Activated CD4-positive, alpha-beta T cell treated with anti-CD3 and anti-CD28 coated beads, Interleukin-2, amount 50 U/mL, for 24 hours (primary cell): Measurements from ENCODE around the gene PCSK5.
"Not testable (repeated sequence)": the region's sequence is repeated elsewhere in the genome, so short reads cannot be mapped to it uniquely, and the experiment has no call there.

Source experiments
- DNase-seq, 2 donors: peaks; one replicate each; pipeline ENCODE4 v3.0.0-alpha.2; 2020; ENCODE audit warnings: low read depth in 1 of 2, low spot score in 1 of 2

Gene PCSK5

DNA sequence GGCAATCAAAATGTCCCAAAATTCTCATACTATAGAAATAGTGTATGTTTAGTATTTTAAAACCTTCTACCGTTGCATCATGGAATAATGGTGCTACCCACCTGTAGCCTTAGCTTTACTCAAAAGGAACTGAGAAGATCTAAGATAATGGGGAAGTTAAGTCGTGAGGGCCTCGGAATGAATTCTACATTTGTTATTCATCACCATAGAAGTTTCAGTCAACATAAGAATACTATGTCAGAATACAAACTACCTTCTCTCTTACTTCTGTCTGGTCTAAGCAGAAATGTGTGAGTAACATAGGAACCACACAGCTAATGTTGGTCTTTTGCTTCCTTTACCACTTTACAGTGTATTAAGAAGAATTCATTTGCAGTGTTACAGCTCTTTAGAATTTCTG lies 460.5 kb downstream of the PCSK5 start:
- no peak for DNase-seq

DNA sequence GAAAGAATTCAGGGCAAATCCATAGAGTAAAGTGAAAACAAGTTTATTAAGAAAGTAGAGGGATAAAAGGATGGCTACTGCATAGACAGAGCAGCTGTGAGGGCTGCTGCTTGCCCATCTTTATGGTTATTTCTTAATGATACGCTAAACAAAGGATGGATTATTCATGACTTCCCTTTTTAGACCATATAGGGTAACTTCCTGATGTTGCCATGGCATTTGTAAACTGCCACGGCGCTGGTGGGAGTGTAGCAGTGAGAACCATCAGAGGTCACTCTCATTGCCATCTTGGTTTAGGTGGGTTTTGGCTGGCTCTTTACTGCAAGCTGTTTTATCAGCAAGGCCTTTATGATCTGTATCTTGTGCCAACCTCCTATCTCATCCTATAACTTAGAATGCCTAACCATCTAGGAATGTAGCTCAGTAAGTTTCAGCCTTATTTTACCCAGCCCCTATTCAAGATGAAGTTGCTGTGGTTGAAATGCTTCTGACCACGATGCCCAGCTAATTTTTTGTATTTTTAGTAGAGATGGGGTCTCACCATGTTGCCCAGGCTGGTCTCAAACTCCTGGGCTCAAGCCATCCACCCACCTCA lies 461.6 kb downstream of the PCSK5 start:
- DNase-seq: no peak

DNA sequence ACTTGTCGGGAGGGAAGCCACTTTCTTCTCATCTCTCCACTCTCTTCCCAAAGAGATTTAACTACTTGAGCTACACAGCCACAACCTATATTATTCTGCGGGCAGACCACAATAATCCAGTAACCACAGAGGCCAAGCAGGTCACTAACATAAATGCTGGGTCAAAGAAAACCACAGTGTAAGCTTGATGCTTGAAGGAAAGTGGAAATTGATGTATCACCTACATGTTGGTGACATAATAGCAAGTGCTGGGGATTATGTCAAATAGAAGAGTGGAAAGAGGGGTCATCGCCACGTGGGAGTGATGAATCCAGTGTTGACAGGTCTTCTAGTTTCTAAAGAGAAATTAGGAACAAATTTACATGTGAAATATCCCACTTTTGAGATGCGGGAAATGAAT lies 462.8 kb downstream of the PCSK5 start:
- DNase-seq: no peak

DNA sequence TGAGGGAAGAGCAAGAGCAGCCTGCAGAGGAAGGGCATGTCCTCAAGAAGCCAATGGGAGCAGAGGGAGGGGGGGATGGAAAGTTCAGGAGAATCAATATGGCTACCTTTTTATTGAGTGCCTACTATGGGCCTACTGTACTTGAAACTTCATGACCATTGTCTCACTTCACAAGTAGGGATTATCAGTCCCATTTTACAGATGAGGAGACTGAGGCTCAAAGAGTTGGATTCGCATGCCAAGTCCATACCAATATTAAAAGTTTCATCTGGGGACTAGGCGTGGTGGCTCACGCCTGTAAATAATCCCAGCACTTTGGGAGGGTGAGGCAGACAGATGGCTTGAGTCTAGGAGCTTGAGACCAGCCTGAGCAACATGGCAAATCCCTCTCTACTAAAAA lies 463.7 kb downstream of the PCSK5 start:
- no peak for DNase-seq

DNA sequence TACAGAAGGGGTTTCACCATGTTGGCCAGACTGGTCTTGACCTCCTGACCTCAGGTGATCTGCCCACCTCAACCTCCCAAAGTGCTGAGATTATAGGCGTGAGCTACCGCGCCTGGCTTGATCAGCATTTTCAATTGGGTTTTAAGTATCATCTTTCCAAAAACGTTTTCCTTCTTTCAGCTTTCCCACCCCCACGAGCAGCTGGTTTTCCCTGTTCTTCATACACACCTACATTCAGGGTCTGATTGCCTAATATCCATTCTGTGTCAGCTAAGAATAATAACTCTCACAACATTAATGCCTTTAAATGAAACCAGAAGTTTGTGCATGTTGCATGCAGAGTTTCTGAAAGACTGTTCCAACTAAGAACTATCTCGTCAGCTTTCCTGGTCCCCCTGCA lies 465.4 kb downstream of the PCSK5 start:
- DNase-seq: no peak

DNA sequence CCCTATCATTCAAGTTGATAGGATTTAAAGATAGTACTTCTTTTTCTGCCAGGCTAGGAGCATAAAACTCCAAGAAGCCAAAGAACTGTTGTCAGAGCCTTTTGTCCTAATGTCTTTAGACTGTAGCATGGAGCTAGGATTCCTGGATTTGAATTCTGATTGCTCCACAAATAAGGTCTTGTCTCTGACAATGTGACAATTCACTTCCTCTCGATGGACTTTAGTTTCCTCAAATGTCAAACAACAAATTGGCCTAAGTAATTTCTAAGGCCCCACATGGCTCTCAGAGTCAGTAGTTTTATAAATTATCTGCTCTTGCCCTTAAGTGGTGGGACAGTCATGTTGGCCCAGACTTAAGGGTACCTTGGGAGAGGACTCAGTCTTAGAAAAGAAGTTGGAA lies 467.1 kb downstream of the PCSK5 start:
- DNase-seq: no peak

DNA sequence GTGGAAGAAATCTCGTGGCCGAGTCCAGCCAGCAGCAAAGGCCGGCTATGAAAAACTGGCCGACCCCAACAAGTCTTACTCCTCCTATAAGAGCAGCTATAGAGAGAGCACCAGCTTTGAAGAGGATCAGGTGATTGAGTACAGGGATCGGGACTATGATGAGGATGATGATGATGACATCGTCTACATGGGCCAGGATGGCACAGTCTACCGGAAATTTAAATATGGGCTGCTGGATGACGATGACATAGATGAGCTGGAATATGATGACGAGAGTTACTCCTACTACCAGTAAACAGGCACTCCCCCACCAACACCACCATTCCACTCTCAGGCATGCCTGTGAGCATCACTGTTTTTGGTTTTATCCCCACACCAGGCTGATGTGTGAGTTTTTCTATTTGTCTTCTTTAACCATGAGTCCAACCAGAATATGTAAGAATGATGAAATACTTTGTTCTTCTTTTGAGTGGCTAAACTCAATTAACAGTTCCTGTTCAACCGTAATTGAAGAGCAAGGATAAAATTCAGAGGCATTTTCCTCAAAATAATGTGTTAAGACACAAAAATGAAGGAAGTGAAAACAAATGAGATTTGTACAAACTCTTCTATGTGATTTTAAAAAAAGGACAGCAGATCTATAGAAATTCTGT lies 468.3 kb downstream of the PCSK5 start:
- DNase-seq: no peak

DNA sequence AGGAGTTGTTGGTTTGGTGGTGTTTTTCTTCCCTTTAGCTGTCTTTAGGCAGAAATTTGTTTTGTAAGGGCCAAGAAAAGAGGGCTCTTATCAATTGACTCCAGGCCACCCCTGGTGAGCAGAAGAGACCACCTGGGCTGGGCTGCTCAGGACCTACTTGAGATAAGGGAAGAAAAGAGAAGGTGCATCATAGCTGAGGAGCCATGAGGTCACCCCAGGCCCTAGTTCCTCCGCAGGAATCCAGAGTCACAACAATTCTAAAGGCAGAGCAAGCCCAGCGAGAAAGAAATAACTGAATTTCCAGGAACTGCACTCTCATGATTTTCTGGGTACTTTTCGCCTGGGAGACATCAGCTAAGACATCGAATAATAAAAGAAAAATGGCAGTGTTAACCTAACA lies 468.9 kb downstream of the PCSK5 start:
- no peak for DNase-seq

DNA sequence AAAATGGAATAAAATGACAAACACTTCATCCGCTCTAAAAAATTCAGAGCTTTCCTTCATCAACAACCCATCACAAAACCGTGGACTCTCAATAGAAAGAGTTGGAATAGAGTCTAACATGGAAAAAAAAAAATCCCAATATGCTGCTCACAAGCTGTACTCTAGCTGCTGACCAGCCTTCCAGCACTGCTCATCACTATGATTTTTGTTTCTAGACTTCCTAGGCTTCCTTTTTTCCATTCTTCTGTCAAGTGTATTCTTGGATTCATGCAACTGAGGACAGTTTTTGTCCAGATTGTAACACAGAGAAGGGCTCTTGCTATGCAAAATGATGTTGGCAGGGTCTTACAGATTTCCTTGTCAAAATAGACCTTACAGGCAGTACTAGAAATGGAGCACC lies 469.3 kb downstream of the PCSK5 start:
- no peak for DNase-seq

DNA sequence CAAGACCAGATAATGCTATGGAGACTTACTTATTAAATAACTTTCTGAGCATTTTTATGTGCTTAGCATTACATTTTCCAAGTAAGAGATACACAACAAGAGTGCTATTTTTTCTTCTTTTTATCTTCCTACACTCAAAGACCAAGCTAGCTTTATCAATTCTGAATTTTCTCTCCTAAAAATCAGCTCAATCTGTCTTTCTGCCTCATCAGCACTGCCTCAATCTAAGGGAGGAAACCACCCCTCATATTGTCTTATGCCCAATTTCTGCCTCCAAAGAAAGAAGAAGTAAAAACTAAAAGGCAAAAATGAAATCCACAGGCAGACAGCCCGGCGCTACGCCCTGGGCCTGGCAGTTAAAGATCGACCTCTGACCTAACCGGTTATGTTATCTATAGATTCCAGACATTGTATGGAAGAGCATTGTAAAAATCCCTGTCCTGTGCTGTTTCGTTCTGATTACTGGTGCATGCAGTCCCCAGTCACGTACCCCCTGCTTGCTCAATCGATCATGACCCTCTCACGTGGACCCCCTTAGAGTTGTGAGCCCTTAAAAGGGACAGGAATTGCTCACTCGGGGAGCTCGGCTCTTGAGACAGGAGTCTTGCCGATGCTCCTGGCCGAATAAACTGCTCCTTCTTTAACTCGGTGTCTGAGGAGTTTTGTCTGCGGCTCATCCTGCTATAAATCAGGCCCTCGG lies 472.0 kb downstream of the PCSK5 start:
- DNase-seq: not testable (repeated sequence)

DNA sequence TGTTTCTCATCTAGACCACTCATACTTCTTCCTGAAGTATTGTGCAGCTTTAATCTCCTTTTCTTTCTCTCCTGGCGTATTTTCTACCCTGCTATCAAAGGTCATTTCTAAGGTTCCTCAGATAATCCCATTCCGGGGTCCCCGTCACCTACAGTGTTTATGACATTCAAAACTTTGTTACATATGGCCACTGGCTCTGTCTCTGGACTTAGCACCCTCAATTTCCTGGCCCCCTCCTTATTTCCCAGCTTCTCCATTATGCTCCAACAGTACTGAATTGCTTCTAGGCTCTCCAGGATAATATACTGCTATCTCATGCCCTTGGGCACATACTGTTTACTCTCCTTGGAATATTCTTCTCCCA lies 472.5 kb downstream of the PCSK5 start:
- no peak for DNase-seq

DNA sequence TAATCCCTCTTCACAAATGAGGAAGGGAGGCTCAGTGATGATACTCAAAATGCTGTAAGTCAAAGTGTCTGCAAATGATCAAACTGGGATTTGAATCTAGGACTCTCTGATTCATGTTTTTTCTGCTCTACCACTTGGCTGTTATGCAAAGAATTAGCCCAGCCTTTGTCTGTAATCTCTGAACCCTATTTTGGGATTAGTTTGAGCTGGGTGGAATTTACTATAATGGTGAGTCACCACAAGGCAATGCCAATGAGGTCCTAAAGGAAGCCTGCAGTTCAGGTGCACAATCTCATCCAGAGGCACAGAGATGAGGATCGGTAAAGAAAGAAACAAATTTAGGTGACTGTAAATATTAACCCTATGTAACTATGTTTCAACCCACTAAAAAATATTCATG lies 474.6 kb downstream of the PCSK5 start:
- no peak for DNase-seq

DNA sequence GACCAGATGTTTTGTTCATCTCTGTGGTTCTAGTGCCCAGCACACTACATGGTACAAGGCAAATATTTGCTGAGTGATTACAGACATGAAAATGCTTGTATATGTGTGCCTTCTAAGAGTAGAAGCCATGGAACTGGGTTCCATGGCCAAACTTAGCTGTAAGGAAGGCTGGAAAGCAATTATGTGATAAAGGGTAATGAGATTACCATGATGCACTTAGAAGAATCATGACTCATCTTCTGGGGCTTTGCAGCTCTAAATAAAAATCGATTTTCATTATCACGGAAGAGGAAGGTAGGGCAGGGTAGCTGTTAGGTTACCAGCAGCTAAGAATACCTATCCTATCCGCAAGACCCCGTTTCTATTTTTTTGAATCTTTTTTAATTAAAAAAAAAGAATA lies 475.8 kb downstream of the PCSK5 start:
- DNase-seq: no peak

DNA sequence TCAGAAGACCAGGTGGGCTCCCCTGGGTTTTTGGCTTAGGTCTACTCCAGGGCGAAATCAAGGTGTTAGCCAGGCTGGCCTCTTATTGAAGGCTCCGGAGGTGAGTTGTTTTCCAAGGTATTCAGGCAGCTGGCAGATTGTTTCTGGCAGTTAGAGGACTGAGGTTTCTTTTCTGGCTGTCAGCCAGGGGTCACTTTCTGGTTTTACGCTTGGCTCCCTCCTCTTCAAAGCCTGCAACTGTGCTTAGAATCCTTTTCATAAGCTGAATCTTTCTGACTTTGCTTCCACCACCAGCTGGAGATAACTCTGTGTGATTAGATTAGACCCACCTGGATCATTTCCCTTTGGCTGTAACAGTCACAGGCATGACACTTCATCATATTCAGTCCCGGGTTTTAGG lies 479.1 kb downstream of the PCSK5 start:
- no peak for DNase-seq

DNA sequence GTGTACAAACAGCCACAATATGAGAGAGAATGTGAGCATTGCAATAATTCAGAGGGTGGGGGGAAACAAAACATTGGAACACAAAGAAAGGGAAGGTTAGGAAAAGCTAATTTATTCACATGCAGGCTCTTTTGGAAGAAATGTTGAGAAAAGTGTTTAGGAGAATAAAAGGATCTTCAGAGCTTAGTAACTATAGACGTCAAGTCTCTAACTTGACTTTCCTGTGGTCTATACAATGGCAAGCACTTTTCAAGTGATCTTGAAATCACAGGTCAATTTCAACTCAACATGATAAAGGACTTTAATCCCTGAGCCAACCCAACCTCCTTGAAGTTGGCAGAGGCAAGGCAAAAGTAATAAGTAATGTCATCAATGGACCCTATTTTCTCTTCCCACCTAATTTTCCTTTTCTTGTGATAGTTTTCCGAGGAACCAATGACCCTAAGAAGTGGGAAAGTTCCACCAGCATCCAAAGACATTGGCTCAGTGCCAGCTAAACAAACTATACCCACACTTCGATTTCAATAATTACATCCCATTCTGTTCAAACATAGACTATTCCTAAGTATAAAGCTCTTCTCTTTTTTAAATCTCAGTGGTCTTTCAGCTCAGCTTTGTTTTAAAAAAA lies 480.0 kb downstream of the PCSK5 start:
- no peak for DNase-seq

DNA sequence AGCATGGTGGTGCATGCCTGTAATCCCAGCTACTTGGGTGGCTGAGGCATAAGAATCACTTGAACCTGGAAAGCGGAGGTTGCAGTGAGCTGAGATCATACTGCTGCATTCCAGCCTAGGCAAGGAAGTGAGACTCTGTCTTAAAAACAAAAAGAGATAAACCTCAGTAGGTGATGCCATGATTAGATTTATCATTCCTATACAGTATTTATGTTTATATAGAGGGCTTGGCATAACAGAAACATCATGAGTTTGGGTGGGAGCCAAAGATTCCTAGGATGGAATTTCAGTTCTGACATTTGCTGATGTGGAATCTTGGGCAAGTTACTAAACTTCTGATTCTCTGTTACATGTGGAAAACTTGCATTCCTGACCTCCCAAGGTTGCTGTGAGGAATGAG lies 481.4 kb downstream of the PCSK5 start:
- no peak for DNase-seq

DNA sequence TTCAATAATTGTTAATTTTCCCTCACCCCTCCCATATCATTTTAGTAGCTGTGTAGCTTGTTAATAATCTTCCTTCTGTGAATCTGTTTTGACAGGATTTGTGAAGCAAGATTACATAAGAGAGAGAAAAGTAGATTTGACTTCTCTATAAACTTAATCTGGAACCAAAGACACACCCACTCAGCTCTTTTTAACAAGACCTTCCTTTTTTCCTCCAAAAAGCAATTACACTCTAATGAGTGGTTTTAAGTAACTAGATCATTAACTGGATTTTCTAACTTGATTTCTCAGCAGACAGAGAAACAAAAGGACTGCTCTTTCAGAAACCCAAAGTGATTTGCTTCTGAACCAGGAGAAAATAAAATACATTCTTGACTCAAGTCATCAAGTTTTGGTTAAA lies 481.9 kb downstream of the PCSK5 start:
- DNase-seq: no peak

DNA sequence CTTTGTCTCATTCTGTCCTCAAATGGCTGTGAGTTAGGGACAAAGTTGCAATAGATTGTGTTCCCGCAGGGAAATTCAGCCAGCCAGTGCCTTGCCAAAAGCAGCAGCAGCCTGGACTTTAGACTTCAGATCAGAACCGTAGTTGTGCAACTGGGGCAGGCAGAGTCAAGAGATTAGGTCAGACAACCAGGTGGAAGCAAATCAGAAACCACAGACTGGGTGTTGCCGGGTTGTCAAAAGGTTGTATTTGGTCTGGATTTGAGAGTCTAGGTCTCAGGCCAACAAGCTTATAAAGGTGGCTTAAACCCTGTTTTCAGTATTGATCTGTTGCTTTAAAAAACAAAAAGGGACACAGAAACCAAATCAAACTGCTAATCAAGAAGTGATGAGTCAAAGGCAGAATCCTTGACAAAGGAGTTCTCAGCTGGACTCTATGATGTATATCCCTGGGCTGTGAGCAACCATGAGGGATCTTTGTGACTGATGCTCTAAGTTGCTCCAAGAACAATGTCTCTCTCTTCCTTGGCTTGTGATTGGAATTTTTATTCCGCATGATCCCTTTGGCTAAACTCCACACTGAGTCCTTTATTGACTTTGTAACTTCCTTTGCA lies 482.8 kb downstream of the PCSK5 start:
- DNase-seq: no peak

DNA sequence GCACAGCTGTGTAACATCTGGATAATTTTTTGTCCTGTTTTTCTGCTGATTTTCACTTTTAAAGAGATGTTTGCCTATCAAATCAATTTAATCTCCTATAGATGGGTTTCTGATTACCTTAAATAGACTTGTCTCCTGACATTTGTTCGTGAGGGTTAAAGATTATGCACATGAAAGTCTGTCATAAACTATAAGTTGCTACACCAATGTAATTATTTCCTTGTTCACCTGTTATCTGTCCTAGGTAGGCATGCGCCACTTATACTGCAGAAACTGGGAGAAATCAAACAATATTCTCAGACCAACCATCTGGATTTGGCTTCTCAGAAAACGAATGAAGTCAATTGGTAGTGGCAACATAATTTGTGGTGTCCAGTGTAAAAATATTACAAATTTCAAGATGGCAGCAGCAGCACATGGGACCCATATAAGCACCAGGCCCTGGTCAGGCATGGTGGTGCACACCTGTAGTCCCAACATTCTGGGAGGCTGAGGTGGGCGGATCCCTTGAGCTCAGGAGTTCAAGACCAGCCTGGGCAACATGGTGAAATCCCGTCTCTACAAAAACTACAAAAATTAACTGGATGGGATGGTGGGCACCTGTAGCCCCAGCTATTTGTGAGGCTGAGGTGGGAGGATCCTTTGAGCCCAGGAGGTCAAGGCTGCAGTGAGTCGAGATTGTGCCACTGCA lies 483.5 kb downstream of the PCSK5 start:
- DNase-seq: no peak

DNA sequence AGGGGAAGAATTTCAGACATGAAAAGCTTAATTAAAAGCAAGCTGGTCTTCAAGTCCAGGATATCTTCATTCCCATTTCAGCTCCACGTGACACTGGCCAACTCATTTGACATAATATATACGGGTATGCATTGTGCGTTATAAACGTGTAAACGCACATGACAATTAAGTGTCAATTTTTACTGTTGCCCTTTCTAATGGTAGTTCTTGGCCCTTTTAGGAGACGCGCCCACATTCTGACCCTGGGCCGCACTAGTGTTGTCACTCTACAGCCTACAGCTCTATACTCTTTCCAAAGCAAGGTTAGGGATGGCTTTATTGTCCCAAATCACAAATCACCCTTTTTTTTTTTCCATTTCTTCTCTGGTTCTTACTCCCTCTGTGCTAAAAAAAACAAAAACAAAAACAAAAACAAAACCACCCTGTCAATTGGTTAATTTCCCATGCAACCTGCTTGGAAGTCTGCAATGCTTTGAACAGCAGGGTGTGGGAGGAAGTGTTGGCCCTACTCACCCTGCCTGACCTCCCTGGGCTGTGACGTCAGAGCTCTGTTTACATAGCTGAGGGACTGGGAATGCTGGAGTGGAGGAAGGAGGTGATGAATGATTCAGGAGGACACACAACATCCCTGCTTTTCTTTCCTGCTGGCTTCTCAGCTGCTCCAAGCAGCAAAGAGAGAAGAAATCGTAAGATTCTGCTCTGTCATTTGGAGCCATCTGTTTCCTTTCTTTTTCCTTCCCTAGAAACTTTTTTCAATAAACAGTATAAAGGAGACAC lies 484.5 kb downstream of the PCSK5 start:
- no peak for DNase-seq

DNA sequence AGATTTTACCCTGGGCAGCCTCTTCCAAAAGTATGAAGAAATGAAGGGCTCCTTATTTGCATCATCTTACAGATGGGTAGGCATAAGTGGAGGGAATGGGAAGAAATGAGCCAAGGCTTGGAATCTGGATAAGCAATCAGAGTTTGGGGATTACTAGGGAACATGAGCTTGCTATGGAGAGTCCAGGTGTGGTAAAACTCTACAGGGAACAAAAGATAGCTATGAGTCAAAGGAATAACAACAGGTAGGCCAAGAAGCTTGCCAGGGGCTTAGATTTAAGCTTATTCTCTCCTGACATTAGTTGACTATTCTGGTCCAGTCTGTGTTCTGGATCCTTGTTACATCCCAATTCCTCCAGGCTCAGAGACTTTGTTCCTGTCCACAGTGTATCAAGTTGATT lies 487.3 kb downstream of the PCSK5 start:
- DNase-seq: no peak
